ENCODE measurements around the gene HOXB2. TPM values are rescaled to one million over a fixed set of nuclear protein-coding genes. Genes with fewer than 3 reads are reported as not detected.

Gene HOXB2
- total RNA-seq, 1 experiment from 2014 or later: 59.3 TPM

DNA sequence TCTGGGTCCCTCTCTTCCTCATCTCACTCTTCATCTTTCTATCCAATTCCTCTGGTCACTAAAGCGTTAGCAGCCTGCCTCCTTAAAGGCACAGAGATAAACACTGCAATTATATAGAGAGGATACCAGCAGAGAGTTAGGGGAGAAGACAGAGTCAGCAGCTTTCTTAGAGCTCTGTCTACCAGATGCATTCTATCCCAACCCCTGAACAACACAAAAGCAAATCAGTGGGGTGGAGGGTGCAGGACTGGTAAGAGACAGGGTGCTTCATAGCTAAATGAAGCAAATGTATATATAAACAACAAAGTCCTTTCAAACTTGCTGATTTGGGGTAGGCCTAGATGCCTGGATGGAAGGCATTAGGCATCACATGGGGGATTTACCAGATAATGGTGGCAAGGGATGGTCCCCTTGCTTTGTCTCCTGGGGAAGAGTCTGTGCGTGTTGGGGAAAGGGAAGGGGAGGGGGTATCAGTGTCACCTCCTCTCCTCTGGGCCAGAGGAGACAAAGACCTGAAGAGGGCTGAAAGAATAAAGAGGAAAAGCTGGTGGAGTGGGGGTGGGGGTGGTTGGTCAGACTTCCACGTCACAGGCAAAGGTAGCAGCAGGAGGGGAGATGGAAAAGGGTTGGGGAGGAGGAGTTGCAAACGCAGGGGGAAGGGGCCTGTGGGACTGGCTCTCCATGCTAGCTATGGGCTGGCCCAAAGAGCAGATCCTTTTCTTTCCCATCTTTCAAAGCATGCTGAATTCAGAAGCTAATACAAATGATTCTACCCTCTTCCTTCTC is 21.2 kb upstream of the HOXB2 start:
- DNase-seq (ENCODE audit: low read depth): no peak

- DNase-seq (ENCODE audit: low read depth): peak; percentile 57
Observed at GRCh38 chr17:48565022-48565554, 20.2 kb upstream of the HOXB2 start.

DNA sequence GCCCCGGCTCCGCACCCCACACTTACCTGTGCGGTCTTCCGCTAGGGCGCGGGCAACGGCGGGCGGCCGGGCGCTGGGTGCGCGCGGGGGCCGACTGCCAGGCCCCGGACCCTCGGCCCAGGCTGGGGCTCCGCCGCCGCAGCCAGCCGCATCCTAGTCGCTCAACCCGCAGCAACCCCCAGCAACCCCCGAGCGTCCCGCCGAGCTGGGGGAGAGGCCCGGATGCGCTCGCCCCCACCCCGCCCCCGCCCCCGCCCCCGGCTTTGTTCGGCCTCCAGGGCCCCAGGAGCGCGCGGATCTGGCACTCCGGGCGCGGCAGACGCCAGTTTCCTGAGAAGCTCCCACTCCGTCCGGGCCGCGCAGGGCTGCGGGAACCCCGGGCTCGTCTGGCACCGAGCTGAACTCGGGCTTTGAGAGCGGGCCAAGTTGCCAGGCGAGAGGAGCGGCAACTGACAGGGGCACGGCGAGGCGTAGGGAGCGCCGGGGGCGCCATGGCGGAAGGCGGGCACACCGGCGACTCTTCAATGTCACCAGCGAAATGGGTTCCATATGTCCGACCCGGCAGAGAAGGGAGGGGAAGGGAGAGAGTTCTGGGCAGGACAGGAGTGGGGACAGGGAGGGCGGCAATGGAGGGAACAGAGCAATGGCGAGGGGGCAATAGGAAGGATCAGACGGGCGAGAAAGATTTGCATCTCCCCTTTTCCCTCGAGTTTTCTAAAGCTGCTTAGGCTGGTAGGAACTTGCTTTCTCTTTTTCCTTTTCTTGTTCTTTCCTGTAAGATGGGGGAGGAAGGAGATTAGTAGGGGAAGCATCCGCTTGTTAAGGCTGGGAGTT is 19.5 kb upstream of the HOXB2 start:
- DNase-seq (ENCODE audit: low read depth): no peak

DNA sequence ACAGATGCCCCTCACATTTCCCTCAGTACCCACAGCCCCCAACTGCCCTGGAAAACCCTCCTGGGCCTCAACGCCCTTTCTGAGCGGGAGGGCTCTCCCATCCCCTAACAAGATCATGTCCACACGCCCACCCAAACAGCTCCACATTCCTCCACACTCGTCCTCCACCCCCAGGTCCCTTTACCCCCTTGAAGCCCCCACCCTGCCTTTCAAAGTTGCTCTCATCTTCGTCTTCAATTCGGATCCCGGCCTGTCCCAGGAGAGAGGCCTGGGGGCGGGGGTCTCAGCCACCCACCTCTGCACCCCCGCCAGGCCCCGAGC is 18.9 kb upstream of the HOXB2 start:
- no peak for DNase-seq (ENCODE audit: low read depth)

DNA sequence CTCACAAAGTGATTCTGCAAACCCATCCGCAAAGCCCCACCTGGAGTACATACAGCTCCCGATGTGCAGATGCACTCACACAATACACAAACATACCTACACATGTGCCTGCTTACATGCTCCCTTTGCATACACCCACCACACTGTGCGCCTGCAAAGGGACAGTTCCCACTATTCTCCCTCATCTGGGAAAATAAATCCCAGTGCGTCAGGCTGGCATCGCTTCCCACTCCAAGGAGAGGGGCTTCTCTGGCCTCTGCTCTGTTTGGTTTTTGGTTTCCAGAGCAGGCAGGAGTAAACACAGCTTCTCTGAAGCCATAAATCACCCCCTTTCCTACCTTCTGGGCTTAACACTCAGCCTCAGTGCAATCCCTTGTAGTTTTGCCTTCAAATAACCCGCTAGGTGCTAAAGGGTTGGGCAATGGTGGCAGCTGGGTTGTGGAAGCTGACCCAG is 18.5 kb upstream of the HOXB2 start:
- no peak for DNase-seq (ENCODE audit: low read depth)

- no peak for DNase-seq (ENCODE audit: low read depth)
Observed at GRCh38 chr17:48562934-48563333, 18.0 kb upstream of the HOXB2 start.

GRCh38 chr17:48561884-48562810 is 17.2 kb upstream of the HOXB2 start:
- no peak for DNase-seq (ENCODE audit: low read depth)

- DNase-seq (ENCODE audit: low read depth): no peak
Observed at GRCh38 chr17:48559840-48560817, 15.2 kb upstream of the HOXB2 start.

DNA sequence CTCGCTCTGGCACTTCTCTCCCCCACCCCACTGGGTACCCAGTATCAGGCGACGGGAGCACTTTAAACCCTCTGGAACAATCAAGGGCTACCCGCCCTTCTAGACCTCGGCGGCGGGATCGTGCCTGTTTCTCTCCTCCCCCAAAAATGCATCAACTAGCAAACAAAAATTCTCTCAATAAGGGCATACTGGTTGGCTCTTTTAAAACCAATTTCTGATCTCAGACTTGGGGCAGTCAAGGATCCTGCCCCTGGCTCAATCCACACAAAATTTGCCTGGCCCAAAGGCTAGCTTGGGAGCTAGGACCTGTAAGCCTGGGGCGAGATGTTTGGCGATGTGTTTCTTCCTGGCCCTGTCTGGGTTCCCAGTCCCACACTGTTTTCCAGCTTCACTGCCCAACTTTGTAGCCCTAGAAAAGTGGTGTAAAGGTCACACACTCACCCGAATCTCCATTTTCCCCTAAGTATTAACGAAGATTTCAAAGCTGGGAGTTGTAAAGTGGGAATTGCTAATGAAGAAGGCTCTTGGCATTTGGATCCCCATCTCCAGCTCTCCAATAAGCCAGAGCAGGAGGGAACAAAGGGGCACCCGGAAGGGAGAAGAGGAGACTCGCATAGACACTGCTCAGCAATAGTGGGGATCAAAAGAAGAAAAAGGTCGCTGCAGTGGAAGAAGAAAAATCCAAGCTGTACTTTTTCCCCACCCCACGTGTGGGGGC is 14.4 kb upstream of the HOXB2 start:
- no peak for DNase-seq (ENCODE audit: low read depth)

GRCh38 chr17:48558831-48559121 is 13.9 kb upstream of the HOXB2 start:
- no peak for DNase-seq (ENCODE audit: low read depth)

DNA sequence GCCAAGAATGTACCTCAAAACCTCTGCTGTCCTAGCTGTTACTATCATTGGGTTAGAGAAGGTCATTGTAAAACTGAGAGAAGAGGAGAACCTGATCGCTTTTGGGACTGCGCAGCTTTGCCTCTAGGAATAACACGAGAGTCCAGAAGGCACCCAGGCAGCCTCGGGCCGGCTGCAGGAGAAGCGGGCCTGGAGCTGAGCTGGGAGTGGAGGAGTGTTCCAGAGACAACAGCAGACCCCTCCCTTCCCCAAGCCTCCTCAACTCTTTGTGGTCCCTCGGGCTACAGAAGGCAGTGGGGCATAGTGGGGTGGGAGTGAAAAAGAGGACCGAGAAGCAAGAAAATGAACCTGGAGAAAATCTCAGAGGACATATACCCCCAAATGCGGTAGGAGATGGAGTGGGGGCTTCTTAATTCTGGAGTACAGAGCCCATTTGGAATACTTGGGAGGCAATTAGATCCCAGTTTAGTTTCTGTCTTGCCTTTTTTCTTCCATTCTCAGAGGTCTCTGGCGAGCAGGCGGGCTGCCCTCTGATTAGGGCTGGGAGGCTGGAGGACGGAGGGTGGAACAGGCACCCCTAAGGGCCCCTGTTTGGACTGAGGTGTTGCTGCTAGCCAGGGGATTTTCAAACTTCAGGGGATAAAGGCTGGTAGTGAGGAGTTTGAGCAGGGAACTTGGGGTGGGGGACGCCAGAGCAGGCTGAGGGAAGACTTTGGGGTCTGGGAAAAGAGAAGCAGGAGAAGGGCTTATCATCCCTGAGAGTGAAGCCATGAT is 13.3 kb upstream of the HOXB2 start:
- DNase-seq (ENCODE audit: low read depth): no peak

- no peak for DNase-seq (ENCODE audit: low read depth)
Observed at GRCh38 chr17:48556576-48557401, 11.9 kb upstream of the HOXB2 start.

- DNase-seq (ENCODE audit: low read depth): no peak
Observed at GRCh38 chr17:48556229-48556575, 11.3 kb upstream of the HOXB2 start.

DNA sequence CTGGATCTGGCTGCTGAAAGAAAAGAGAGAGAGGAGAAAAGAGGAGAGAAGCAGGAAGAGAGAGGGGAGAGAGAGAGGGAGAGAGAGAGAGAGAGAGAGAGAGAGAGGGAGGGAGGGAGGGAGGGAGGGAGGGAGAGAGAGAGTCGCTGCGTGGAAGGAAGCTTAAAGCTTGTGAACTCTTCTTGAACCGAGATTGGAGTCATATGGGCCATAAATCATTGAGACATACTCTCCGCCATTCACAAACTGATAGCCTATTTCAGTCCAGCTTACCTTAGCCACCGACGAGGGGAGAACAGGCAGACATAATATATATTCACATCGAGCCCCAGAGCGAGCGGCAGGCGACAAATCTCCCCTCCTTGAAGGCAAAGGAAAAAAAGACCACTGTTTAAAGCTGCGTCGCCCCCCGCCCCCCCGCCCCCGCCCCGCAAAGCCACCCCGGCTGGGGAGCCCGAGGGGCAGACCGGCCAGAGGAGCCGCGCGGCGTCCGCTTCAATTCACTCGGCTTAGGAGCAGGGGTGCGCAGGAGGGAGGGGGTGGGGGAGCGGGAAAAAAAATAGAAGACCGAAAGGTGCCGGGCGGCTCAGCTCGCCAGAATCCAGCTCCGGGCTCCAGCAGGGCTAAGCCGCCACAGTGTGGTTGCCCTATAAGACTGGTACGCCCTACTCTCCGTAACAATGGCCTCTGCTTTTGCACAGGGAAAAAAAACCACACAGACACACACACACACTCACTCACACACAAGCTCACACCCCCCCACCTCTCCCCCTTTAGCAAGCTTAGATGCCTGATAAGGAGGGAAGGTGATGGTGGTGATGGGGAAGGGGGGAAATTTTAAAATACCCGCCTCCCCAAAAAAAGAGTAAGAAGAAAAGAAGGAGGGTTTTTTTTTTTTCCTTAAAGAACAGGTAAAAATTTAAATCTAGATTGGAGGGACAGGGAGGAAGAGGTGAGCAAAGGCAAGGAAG is 10.6 kb upstream of the HOXB2 start:
- peak; percentile 70 for DNase-seq (ENCODE audit: low read depth)

DNA sequence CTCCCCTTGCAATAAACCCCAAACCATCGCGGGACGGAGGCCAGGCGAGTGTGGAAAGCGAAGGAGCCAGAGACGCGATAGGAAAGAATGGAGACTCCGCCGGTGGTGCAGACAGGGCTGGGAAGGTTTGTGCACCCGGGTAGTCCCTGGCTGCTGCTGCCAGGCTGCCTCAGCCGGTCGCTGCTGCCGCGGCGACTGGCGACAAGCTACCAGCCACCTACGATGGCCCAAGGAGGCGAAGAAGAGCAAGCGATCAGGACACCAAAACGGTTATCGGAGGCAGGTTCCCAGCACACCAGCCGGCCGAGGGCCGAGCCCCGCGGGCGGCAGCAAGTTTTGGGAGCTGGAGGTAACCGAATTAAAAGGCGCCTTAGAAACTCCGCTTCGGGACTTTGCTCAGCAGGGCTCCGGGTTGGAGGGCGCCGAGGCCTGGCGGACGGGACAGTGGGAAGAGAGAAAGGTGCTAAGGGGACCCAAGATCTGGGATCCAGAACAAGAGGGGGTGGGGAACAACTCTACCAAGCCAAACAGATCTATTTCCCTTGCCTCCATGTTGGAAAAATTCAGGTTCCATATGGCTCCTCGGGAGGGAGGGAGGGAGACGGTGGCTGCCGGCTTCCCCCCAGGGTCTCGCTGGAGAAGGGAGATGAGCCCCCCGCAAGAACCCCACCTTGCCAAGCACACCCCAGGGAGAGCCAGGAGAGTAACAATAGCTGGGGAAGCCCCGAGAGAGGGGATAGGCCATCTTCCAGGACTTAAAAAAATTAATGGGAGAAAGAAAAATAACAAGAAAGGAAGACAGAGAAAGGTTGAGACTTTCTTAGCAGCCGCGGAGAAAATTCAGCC is 9.7 kb upstream of the HOXB2 start:
- no peak for DNase-seq (ENCODE audit: low read depth)

- no peak for DNase-seq (ENCODE audit: low read depth)
Observed at GRCh38 chr17:48553826-48554225, 8.9 kb upstream of the HOXB2 start.
